ENCODE data around the gene IDH3A. TPM values are rescaled to one million over a fixed set of nuclear protein-coding genes. Genes with fewer than 3 reads are reported as not detected.

The IDH3A gene
- total and polyA plus RNA-seq, 2 donors: 24.8 to 39.4 TPM

- H3K27ac ChIP-seq (ENCODE audit: low read depth): peak overlapping the region; percentile 51
- WGBS: 73% methylated on average over 7 of the region's 7 CpGs
- no peaks in the 10 kb centered on the region for H3K36me3 ChIP-seq (ENCODE audit: insufficient read depth)
- no peak overlapping the region for H3K4me3 ChIP-seq (ENCODE audit: low read depth, low read length)
- no peak for DNase-seq (ENCODE audit: extremely low spot score)
- no peaks in the 10 kb centered on the region for H3K4me1 ChIP-seq (ENCODE audit: insufficient read depth)
Measured at GRCh38 chr15:78216276-78217104, 67.3 kb downstream of the IDH3A start.

- H3K4me3 ChIP-seq (ENCODE audit: low read depth, low read length): no peak overlapping the region
- no peaks in the 10 kb centered on the region for H3K36me3 ChIP-seq (ENCODE audit: insufficient read depth)
- no peaks in the 10 kb centered on the region for H3K4me1 ChIP-seq (ENCODE audit: insufficient read depth)
- no peak overlapping the region for H3K27ac ChIP-seq (ENCODE audit: low read depth)
- DNase-seq (ENCODE audit: extremely low spot score): no peak
- 79% methylated on average over 1 of the region's 1 CpG for WGBS
Measured at GRCh38 chr15:78220713-78221112, 71.6 kb downstream of the IDH3A start.

Other genes with a start within 250 kb of the IDH3A start
- gene TBC1D2B, start 71.7 kb upstream of the IDH3A start, total RNA-seq: 55.0 TPM
- gene TBC1D2B, start 71.7 kb upstream of the IDH3A start, polyA plus RNA-seq: 31.6 TPM
- not detected for gene SH2D7, start 56.8 kb upstream of the IDH3A start, total RNA-seq
- not detected for gene SH2D7, start 56.8 kb upstream of the IDH3A start, polyA plus RNA-seq
- gene CIB2, start 17.9 kb upstream of the IDH3A start, total RNA-seq: 11.4 TPM
- 6.9 TPM for gene CIB2, start 17.9 kb upstream of the IDH3A start, polyA plus RNA-seq
- 1.1 TPM for gene ACSBG1, start 85.2 kb downstream of the IDH3A start, total RNA-seq
- gene ACSBG1, start 85.2 kb downstream of the IDH3A start, polyA plus RNA-seq: 0.25 TPM
- 23.4 TPM for gene DNAJA4, start 115.2 kb downstream of the IDH3A start, total RNA-seq
- gene DNAJA4, start 115.2 kb downstream of the IDH3A start, polyA plus RNA-seq: 18.5 TPM
- 66.2 TPM for gene SKIC8, start 150.2 kb downstream of the IDH3A start, total RNA-seq
- 47.4 TPM for gene SKIC8, start 150.2 kb downstream of the IDH3A start, polyA plus RNA-seq
- 5.9 TPM for gene CRABP1, start 191.0 kb downstream of the IDH3A start, total RNA-seq
- 0.20 TPM for gene CRABP1, start 191.0 kb downstream of the IDH3A start, polyA plus RNA-seq

Data from urinary bladder (tissue), 4 donors.